Hematopoietic multipotent progenitor cell treated with erythropoietin and hydrocortisone succinate and interleukin-3 and kit ligand, for 6 days (in vitro differentiated cells): ENCODE data around the gene NES.

Experiments used
- DNase-seq: peaks from one replicate; pipeline ENCODE4 v3.0.0-alpha.2; 2015

Gene NES

GRCh38 chr1:156676820-156677615 lies at the start of gene NES:
Gene NES (minus strand): TSS chr1:156677407. CDS start chr1:156677264, 143 bp downstream.
- no peak for DNase-seq

GRCh38 chr1:156726549-156727226 lies 49.5 kb upstream of the NES start:
- DNase-seq, result peak; percentile 93

- peak; percentile 95 for DNase-seq
Observed at GRCh38 chr1:156725683-156726280, 48.6 kb upstream of the NES start.

GRCh38 chr1:156721535-156721934 lies 44.3 kb upstream of the NES start:
- no peak for DNase-seq

GRCh38 chr1:156721131-156721530 lies 43.9 kb upstream of the NES start:
- DNase-seq, result no peak

- DNase-seq, result no peak
Observed at GRCh38 chr1:156717351-156717750, 40.1 kb upstream of the NES start.

GRCh38 chr1:156714830-156715229 lies 37.6 kb upstream of the NES start:
- no peak for DNase-seq

- DNase-seq, result no peak
Observed at GRCh38 chr1:156712626-156713025, 35.4 kb upstream of the NES start.

- no peak for DNase-seq
Observed at GRCh38 chr1:156711011-156711817, 34.0 kb upstream of the NES start.

- DNase-seq, result no peak
Observed at GRCh38 chr1:156709757-156710489, 32.7 kb upstream of the NES start.

GRCh38 chr1:156709031-156709430 lies 31.8 kb upstream of the NES start:
- DNase-seq, result no peak

- no peak for DNase-seq
Observed at GRCh38 chr1:156708218-156708661, 31.0 kb upstream of the NES start.

GRCh38 chr1:156707417-156708217 lies 30.4 kb upstream of the NES start:
- DNase-seq, result no peak

GRCh38 chr1:156706657-156707416 lies 29.6 kb upstream of the NES start:
- no peak for DNase-seq

- DNase-seq, result peak; percentile 67
Observed at GRCh38 chr1:156705918-156706656, 28.9 kb upstream of the NES start.

- no peak for DNase-seq
Observed at GRCh38 chr1:156705321-156705917, 28.2 kb upstream of the NES start, which contains the start of gene CRABP2. Gene CRABP2 (minus strand): TSS chr1:156705583. CDS start chr1:156705446, 137 bp downstream.

- DNase-seq, result no peak
Observed at GRCh38 chr1:156704930-156705320, 27.7 kb upstream of the NES start.

GRCh38 chr1:156704166-156704711 lies 27.0 kb upstream of the NES start:
- no peak for DNase-seq

GRCh38 chr1:156703741-156704140 lies 26.5 kb upstream of the NES start:
- DNase-seq, result no peak
